Cerebellar cortex (tissue), 1 donor: ENCODE results near the gene CGNL1.
A peak's percentile ranks its signal among the peaks of the same experiment; 100 is the strongest.

Experiments
- DNase-seq: peaks from one replicate; pipeline ENCODE4 v3.0.0-alpha.2; 2015; ENCODE audit warnings: low spot score

CGNL1 gene

GRCh38 chr15:57385923-57386390 is 9.7 kb downstream of the CGNL1 start:
- peak; percentile 52 for DNase-seq

GRCh38 chr15:57386976-57387375 is 10.7 kb downstream of the CGNL1 start:
- DNase-seq = no peak

GRCh38 chr15:57387564-57388076 is 11.3 kb downstream of the CGNL1 start:
- peak; percentile 94 for DNase-seq

GRCh38 chr15:57388464-57388863 is 12.2 kb downstream of the CGNL1 start:
- no peak for DNase-seq

GRCh38 chr15:57389991-57390390 is 13.7 kb downstream of the CGNL1 start:
- no peak for DNase-seq

- no peak for DNase-seq
Observed at GRCh38 chr15:57390583-57390982, 14.3 kb downstream of the CGNL1 start.

GRCh38 chr15:57391537-57391936 is 15.2 kb downstream of the CGNL1 start:
- DNase-seq = no peak

- no peak for DNase-seq
Observed at GRCh38 chr15:57393061-57393460, 16.8 kb downstream of the CGNL1 start.

- no peak for DNase-seq
Observed at GRCh38 chr15:57395292-57395691, 19.0 kb downstream of the CGNL1 start.

- no peak for DNase-seq
Observed at GRCh38 chr15:57398336-57398735, 22.0 kb downstream of the CGNL1 start.

GRCh38 chr15:57401546-57401945 is 25.2 kb downstream of the CGNL1 start:
- DNase-seq = no peak

- no peak for DNase-seq
Observed at GRCh38 chr15:57403017-57403416, 26.7 kb downstream of the CGNL1 start.

GRCh38 chr15:57403566-57404325 is 27.4 kb downstream of the CGNL1 start:
- no peak for DNase-seq

- DNase-seq = no peak
Observed at GRCh38 chr15:57405133-57405532, 28.8 kb downstream of the CGNL1 start.

GRCh38 chr15:57406062-57406772 is 29.9 kb downstream of the CGNL1 start:
- DNase-seq = no peak

- no peak for DNase-seq
Observed at GRCh38 chr15:57410373-57410772, 34.1 kb downstream of the CGNL1 start.

GRCh38 chr15:57411945-57412768 is 35.9 kb downstream of the CGNL1 start:
- DNase-seq = no peak

GRCh38 chr15:57415602-57416001 is 39.3 kb downstream of the CGNL1 start:
- no peak for DNase-seq

GRCh38 chr15:57418635-57419034 is 42.3 kb downstream of the CGNL1 start:
- DNase-seq = no peak

GRCh38 chr15:57419335-57419734 is 43.0 kb downstream of the CGNL1 start:
- no peak for DNase-seq

GRCh38 chr15:57421110-57421509 is 44.8 kb downstream of the CGNL1 start:
- no peak for DNase-seq

GRCh38 chr15:57421551-57421950 is 45.2 kb downstream of the CGNL1 start:
- no peak for DNase-seq
